A549 (cell line): ENCODE measurements around the gene HAX1.

Experiments
- ATOH8 ChIP-seq: fragments of 250-450 bp; sonication (Bioruptor Pico); IDR thresholded peaks from 2 replicates; pipeline ENCODE4 v1.5.0; 2020; ENCODE audit warnings: low read depth, mild to moderate bottlenecking, moderate library complexity
- CEBPB ChIP-seq, 2 experiments: fragments of >200 bp in 1 of 2; sonication (Bioruptor Twin) in 1 of 2; formaldehyde crosslinking in 1 of 2; IDR thresholded peaks; 2 replicates each; pipeline ENCODE4 v1.6.1; 2012 to 2016
- CTCF ChIP-seq: fragments of >200 bp; sonication (Bioruptor Twin); formaldehyde crosslinking; IDR thresholded peaks from 3 replicates; pipeline ENCODE4 v1.5.1; 2016
- EP300 ChIP-seq, 2 experiments: fragments of >200 bp; sonication (Bioruptor Twin); formaldehyde crosslinking; IDR thresholded peaks; 2 replicates in 1 of 2; 3 replicates in 1 of 2; pipeline ENCODE4 v1.6.1; 2016 to 2017
- JUN ChIP-seq, 2 experiments: fragments of >200 bp; sonication (Bioruptor Twin); formaldehyde crosslinking; IDR thresholded peaks; 2 replicates in 1 of 2; 3 replicates in 1 of 2; pipeline ENCODE4 v1.6.1; 2016 to 2017
- JUNB ChIP-seq: fragments of >200 bp; sonication (Bioruptor Twin); formaldehyde crosslinking; IDR thresholded peaks from 2 replicates; pipeline ENCODE4 v1.6.1; 2016
- KDM5A ChIP-seq: fragments of 200-600 bp; sonication (generic); IDR thresholded peaks from 2 replicates; pipeline ENCODE4 v1.6.1; 2016; ENCODE audit warnings: antibody characterized with exemption, mild to moderate bottlenecking
- MAX ChIP-seq: IDR thresholded peaks from 2 replicates; pipeline ENCODE4 v1.6.1; 2012
- PBX3 ChIP-seq: IDR thresholded peaks from 2 replicates; pipeline ENCODE4 v1.6.1; 2012
- POLR2A ChIP-seq: IDR thresholded peaks from 2 replicates; pipeline ENCODE4 v1.6.1; 2012; ENCODE audit warnings: mild to moderate bottlenecking, low read length
- REST ChIP-seq: fragments of 200-600 bp; sonication (generic); IDR thresholded peaks from 2 replicates; pipeline ENCODE4 v1.6.1; 2016; ENCODE audit warnings: antibody characterized with exemption, mild to moderate bottlenecking, moderate library complexity
- ZC3H11A ChIP-seq: fragments of 450-650 bp; IDR thresholded peaks from 2 replicates; pipeline ENCODE4 v1.6.1; 2014; ENCODE audit warnings: antibody characterized with exemption, mild to moderate bottlenecking

- TF ChIP-seq CEBPB (IDR thresholded peaks at IDR 0.05) = no peak
- TF ChIP-seq CTCF = peak; percentile 91
- TF ChIP-seq KDM5A = no peak
- no peak for TF ChIP-seq ATOH8
- no peak for TF ChIP-seq REST
- 0 out of 5 replicates have a peak, but pooled peaks of 1 of the 2 experiments have one; percentile 38 for TF ChIP-seq JUN (IDR thresholded peaks at IDR 0.05)
- peak; percentile 26 for TF ChIP-seq POLR2A
- no peak for TF ChIP-seq PBX3
- TF ChIP-seq JUNB = no peak
- TF ChIP-seq EP300 (IDR thresholded peaks at IDR 0.05) = no peak
- no peak for TF ChIP-seq MAX
- no peak for TF ChIP-seq ZC3H11A
Measured at GRCh38 chr1:154324669-154325582, 52.5 kb downstream of the HAX1 start, which contains the start of gene ATP8B2.
